GM21529 (cell line): Measurements from ENCODE around the gene SV2C.

Source experiments
- ATAC-seq: cut with Tn5 transposase; IDR thresholded peaks from one replicate; pipeline ENCODE4 v1.9.1; 2021; ENCODE audit not compliant: unreplicated experiment

The SV2C gene

GRCh38 chr5:76249621-76250020 lies 166.4 kb downstream of the SV2C start:
- ATAC-seq = no peak

- ATAC-seq = no peak
Measured at GRCh38 chr5:76250463-76250862, 167.3 kb downstream of the SV2C start.

GRCh38 chr5:76251656-76252055 lies 168.5 kb downstream of the SV2C start:
- no peak for ATAC-seq

DNA sequence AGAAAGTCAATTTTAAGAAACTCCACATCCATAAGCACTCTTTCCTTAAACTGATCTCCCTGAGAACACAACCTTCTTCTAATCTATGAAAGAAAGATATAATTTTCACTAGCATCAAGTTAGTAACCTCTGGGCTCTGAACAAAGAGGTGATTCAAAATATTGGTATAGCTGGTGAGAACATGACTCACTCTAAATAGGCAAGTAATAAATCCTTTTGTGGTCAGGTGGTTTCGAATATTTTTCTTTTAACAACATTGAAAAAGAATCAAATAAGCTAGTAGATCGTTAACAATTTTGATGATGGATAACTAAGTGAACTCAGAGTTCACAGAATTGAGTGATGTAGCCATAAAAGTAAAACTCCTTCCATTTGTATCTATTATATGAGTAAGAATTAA lies 169.3 kb downstream of the SV2C start:
- no peak for ATAC-seq

- ATAC-seq = peak; percentile 98
Measured at GRCh38 chr5:76256116-76256889, 173.1 kb downstream of the SV2C start.

- ATAC-seq = no peak
Measured at GRCh38 chr5:76257225-76257833, 174.1 kb downstream of the SV2C start.

DNA sequence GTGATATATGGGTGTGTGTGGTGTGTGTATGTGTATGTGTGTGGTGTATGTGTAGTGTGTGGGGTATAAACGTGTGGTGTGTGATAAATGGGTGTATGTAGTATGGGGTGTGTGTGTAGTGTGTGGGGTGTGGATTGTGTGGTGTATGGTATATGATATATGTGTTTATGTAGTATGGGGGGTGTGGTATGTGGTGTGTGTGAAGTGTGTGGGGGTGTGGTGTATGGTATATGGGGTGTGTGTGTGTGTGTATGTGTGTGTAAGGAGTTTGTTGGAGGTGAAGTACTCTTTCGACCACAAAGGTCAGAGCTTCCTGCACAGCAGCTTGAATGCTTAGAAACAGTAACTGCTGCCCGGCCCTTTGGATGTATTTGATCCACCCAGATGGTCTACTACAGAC lies 174.7 kb downstream of the SV2C start:
- ATAC-seq = no peak

DNA sequence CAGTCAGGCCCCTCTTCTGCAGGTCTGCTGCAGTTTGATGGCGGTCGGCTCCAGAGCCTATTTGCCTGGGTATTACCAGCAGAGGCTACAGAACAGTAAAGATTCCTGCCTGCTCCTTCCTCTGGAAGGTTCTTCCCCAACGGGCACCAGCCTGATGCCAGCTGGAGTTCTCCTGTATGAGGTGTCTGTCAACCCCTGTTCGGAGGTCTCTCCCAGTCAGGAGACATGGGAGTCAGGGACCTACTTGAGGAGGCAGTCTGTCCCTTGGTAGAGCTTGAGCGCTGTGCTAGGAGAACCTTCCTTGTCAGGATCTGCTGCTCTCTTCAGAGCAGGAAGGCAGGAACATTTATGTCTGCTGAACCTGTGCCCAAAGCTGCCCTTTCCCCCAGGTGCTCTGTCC lies 181.5 kb downstream of the SV2C start:
- no peak for ATAC-seq

GRCh38 chr5:76269259-76269931 lies 186.2 kb downstream of the SV2C start:
- no peak for ATAC-seq

GRCh38 chr5:76269932-76270610 lies 186.9 kb downstream of the SV2C start:
- ATAC-seq = peak; percentile 70

DNA sequence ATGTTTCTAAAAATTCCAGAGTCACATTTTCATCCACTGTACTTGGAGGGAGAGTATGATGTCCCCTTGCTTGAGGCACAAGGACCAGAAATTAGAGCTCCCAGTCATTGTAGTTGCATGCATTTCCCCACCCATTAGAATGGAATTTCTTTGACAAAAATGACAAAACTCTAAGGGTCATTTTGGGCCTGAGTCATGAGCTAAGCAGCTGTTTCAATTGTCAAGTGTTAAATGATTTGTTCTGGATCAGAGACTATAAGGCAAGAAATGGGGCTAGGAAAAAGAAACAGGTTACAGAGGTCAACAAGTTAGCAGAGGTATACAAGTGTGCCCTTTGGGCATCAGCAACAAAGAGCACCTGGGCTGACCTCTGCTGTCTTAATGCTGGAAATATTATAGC lies 188.7 kb downstream of the SV2C start:
- ATAC-seq = no peak

- ATAC-seq = no peak
Measured at GRCh38 chr5:76273206-76273885, 190.2 kb downstream of the SV2C start.

DNA sequence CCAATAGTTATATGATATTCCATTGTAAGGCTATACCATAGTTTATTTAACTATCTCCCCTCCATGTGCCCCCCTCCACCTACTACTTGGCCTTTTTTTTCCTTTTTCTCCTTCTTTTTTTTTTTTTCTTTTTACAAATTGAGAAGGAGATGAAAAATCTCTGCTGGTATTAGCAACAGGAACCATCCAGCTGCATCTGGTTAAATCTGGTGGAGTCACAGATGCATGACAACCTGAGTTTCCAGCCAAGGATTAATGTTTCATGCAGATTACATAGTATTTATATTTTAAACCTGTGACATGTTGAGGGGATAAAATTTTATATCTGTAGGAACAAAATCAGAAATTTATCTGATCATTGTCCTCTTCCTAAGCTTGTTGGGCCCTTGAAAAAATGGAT lies 191.4 kb downstream of the SV2C start:
- no peak for ATAC-seq

DNA sequence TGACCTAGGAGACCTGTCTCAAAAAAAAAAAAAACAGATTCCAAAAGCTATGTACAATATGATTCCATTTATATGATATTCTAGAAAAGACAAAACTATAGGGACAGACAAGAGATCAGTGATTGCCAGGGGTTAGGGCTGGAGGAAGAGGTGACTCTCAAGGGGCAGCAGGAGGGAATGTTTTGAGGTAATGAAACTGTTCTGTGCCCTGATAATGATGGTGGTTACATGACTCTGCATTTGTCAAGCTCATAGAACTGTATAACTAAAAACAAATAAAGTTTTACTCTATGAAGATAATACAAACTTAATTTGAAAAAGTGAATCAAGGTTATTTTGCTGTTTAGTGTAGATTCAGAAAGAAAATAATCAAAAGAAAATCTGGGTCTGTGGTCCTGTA lies 194.6 kb downstream of the SV2C start:
- no peak for ATAC-seq

DNA sequence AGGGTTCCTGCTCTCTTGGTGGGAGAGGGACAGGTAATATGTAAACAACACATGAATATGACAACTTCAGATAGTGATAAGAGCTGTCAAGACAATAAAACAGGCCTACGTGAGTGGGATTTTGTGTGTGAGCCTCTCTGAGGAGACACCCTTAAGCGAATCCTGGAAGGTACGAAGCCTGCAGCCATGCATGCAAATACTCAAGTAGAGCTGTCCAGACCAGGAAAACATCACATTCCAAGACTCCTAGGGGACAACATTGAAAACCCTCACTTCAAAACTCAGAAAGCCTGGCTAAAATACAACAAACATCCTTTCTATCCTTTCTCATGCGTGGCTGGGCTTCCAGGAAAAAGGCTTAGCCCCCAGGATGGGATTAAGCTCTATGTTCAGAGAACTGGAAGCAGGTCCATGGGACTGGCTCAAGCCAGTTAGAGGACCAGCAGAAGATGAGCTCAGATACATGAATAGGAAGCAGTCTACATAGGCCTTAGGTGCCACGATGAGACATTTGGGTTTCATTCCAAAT lies 195.1 kb downstream of the SV2C start:
- ATAC-seq = no peak

GRCh38 chr5:76280494-76280893 lies 197.3 kb downstream of the SV2C start:
- no peak for ATAC-seq

DNA sequence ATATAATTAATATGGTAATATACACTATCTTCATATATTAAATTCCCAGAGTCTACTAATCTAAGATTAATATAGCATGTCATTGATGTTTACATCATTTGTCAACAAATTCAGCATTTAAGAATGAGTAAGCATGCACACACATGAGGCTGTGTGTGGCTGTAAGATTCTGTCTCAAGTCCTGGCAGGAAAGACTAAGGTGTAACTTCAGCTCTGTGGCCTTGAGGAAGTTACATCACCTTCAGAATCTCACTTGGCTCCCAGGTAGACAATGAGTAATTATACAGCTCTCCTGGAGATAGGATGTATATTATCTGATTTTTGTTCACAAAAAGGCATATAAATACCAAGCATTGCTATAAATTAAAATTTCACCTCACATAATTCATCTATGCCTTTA lies 200.5 kb downstream of the SV2C start:
- no peak for ATAC-seq

- ATAC-seq = no peak
Measured at GRCh38 chr5:76289692-76290091, 206.5 kb downstream of the SV2C start.

- no peak for ATAC-seq
Measured at GRCh38 chr5:76290321-76290757, 207.2 kb downstream of the SV2C start.

GRCh38 chr5:76291305-76292077 lies 208.3 kb downstream of the SV2C start:
- ATAC-seq = no peak
